HG03442 (cell line): ENCODE data around the gene HDC.

Experiments used
- ATAC-seq: cut with Tn5 transposase; IDR thresholded peaks from one replicate; pipeline ENCODE4 v1.9.1; 2021; ENCODE audit warnings: mild to moderate bottlenecking, moderate library complexity; ENCODE audit not compliant: unreplicated experiment

HDC gene

GRCh38 chr15:50228866-50229265, 36.7 kb downstream of the HDC start:
- no peak for ATAC-seq

DNA sequence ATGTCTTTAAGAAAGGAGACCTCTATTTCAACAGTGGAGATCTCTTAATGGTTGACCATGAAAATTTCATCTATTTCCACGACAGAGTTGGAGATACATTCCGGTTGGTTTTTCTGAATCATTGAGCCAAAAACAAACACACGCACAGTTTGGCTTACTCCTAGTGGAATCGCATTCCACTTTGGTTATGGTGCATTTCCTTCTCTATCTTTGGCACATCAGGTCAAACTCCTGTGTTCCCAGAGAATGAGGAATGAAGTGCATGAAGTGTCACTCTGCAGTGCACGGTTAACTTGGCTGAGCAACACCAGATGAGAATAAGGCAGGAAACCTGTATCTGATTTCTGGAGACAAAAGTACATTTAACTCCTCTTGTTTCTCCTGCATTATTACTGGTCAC, 38.5 kb downstream of the HDC start:
- no peak for ATAC-seq

GRCh38 chr15:50225938-50226337, 39.6 kb downstream of the HDC start:
- no peak for ATAC-seq

- no peak for ATAC-seq
Observed at GRCh38 chr15:50225057-50225456, 40.5 kb downstream of the HDC start.

DNA sequence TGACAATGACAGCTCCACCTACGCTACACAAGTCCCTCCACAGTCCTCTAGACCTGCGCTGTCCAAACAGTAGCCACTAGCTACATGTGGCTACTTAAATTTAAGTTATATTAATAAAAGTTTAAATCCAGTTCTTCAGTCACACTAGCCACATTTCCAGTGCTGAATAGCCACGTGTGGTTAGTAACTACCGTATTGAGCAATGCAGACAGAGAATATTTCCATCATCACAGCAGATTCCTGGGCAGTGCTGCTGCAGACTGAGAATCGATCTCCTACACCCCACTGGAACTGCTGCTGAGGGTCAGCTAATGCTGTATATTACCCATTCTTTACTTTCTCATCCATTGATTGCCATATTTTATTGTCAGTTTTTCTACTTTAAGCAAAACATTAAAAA, 40.9 kb downstream of the HDC start:
- ATAC-seq: no peak

DNA sequence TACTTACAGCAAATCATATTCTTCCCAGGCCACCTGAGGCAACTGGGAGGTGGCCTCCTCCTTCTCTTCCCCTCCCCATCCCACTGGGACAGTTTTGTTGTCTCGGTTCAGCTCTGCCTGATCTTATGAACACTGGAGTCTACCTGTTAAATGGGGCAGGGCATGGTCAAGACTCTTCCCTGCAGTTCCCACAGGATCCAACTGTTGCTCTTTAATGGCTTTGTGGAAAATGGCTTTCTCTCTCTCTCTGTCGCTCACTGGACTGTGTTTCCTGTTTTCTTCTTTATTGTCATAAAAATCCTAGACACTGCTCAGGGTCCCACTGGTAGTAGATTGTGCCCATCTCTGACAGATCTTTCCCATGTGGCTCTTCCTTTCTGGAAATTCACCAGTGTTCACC, 43.3 kb downstream of the HDC start:
- ATAC-seq: no peak

- ATAC-seq: no peak
Observed at GRCh38 chr15:50219820-50220219, 45.7 kb downstream of the HDC start.

- ATAC-seq: no peak
Observed at GRCh38 chr15:50218691-50219090, 46.8 kb downstream of the HDC start.

- no peak for ATAC-seq
Observed at GRCh38 chr15:50218291-50218690, 47.2 kb downstream of the HDC start.

DNA sequence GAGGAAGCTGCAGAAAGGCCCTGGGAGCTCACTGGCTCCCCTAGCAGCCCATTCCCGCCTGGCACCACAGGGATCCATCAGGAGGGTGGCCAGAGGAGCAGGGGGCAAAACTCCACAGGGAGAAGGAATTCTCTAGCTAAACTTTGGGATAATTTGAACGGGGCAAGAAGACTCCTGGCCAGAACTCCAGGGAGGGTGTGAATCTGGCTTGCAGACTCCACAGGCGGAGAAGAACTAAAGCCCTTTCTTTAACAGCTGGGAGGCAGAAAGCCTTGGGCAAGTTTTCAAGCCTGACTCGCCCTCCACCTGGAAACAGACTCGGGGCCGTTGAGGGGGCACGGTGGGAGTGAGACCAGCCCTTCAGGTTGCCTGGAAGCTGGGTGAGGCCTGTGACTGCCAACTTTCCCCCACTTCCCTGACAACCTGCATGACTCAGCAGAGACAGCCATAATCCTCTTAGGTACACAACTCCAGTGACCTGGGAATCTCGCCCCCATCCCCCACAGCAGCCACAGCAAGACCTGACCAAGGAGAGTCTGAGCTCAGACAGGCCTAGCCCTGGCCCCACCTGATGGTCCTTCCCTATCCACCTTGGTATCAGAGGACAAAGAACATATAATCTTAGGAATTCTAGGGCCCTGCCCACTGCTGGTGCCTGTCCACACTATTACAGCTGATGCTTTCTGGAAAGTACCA, 54.9 kb downstream of the HDC start:
- no peak for ATAC-seq

GRCh38 chr15:50209809-50210208, 55.7 kb downstream of the HDC start:
- ATAC-seq: no peak

DNA sequence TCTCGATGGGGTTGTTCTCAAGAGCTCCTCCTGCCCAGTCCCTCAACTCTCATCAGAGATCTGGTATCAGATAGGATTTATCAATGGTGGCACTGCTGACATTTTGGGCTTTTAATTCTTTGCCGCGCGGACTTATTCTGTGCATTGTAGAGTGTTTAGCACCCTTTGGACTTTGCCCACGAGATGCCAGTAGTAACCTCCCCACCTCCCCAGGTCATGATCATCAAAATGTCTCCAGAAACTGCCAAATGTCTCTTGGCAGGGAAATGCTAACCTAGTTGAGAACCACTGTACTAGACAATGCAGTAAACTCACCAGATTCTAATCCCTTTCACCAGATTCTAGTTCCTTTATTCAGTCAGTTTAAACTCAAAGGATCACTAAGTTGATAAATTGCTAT, 59.5 kb downstream of the HDC start:
- ATAC-seq: no peak

- ATAC-seq: no peak
Observed at GRCh38 chr15:50202003-50202402, 63.5 kb downstream of the HDC start.

GRCh38 chr15:50192926-50193620, 72.5 kb downstream of the HDC start:
- no peak for ATAC-seq

GRCh38 chr15:50192164-50192563, 73.4 kb downstream of the HDC start:
- ATAC-seq: no peak
